Measurements from ENCODE around the gene NELL1. TPM values are rescaled to one million over a fixed set of nuclear protein-coding genes. Genes with fewer than 3 reads are reported as not detected.

Gene NELL1
- total RNA-seq, 1 donor from 2014 or later = 0.29 TPM

- no peak for DNase-seq
- no peaks in the 10 kb centered on the region for H3K9me3 Mint-ChIP-seq (ENCODE audit: unreplicated experiment)
- TF ChIP-seq, protein P1, sequence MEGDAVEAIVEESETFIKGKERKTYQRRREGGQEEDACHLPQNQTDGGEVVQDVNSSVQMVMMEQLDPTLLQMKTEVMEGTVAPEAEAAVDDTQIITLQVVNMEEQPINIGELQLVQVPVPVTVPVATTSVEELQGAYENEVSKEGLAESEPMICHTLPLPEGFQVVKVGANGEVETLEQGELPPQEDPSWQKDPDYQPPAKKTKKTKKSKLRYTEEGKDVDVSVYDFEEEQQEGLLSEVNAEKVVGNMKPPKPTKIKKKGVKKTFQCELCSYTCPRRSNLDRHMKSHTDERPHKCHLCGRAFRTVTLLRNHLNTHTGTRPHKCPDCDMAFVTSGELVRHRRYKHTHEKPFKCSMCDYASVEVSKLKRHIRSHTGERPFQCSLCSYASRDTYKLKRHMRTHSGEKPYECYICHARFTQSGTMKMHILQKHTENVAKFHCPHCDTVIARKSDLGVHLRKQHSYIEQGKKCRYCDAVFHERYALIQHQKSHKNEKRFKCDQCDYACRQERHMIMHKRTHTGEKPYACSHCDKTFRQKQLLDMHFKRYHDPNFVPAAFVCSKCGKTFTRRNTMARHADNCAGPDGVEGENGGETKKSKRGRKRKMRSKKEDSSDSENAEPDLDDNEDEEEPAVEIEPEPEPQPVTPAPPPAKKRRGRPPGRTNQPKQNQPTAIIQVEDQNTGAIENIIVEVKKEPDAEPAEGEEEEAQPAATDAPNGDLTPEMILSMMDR (IDR thresholded peaks at IDR 0.05; ENCODE audit: partially characterized antibody, unreplicated experiment) = no peak
- no peaks in the 10 kb centered on the region for H3K36me3 Mint-ChIP-seq (ENCODE audit: unreplicated experiment)
- H3K27ac Mint-ChIP-seq (ENCODE audit: unreplicated experiment) = no peak overlapping the region
- H3K4me3 Mint-ChIP-seq (ENCODE audit: unreplicated experiment) = no peak overlapping the region
- H3K27me3 Mint-ChIP-seq (ENCODE audit: unreplicated experiment) = no peaks in the 10 kb centered on the region
- H3K4me1 Mint-ChIP-seq (ENCODE audit: low read depth, unreplicated experiment) = no peaks in the 10 kb centered on the region
Measured at GRCh38 chr11:21398195-21398594, 728.8 kb downstream of the NELL1 start.

DNA sequence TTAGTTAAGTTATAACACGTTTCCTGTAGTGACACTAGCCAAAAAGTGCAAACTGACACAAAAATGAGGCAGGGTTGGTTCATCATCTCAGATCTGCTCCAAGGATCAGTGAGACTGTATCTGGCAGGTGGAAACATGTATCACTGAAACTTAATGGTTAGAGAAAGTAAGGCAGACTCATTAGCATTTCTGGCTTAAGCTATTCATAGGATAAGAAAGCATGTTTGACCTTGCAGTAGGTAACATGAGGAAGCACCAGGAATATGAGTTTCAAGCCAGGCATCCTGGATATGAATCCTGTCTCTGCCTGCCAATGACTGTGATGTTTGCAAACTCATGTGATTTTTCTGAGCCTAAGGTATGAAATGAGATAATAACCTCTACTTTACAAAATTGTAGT, 732.1 kb downstream of the NELL1 start:
- Mint-ChIP-seq H3K4me1 (ENCODE audit: low read depth, unreplicated experiment) (no peaks in the 10 kb centered on the region), H3K27ac (ENCODE audit: unreplicated experiment) (no peak overlapping the region)

GRCh38 chr11:21402274-21402673, 732.9 kb downstream of the NELL1 start:
- no peak overlapping the region for H3K4me3 Mint-ChIP-seq (ENCODE audit: unreplicated experiment)
- H3K9me3 Mint-ChIP-seq (ENCODE audit: unreplicated experiment) = no peaks in the 10 kb centered on the region
- no peaks in the 10 kb centered on the region for H3K36me3 Mint-ChIP-seq (ENCODE audit: unreplicated experiment)
- DNase-seq = no peak
- no peaks in the 10 kb centered on the region for H3K27me3 Mint-ChIP-seq (ENCODE audit: unreplicated experiment)
- H3K4me1 Mint-ChIP-seq (ENCODE audit: low read depth, unreplicated experiment) = no peaks in the 10 kb centered on the region
- no peak overlapping the region for H3K27ac Mint-ChIP-seq (ENCODE audit: unreplicated experiment)
- TF ChIP-seq, protein P1 (IDR thresholded peaks at IDR 0.05; ENCODE audit: partially characterized antibody, unreplicated experiment) = no peak

More for the DNA sequence above, 732.1 kb downstream of the NELL1 start:
- no peak for DNase-seq
- TF ChIP-seq, protein P1 (IDR thresholded peaks at IDR 0.05; ENCODE audit: partially characterized antibody, unreplicated experiment) = no peak
- Mint-ChIP-seq H3K4me3 (ENCODE audit: unreplicated experiment) (no peak overlapping the region), H3K36me3 (ENCODE audit: unreplicated experiment) (no peaks in the 10 kb centered on the region), H3K9me3 (ENCODE audit: unreplicated experiment) (no peaks in the 10 kb centered on the region), H3K27me3 (ENCODE audit: unreplicated experiment) (no peaks in the 10 kb centered on the region)

DNA sequence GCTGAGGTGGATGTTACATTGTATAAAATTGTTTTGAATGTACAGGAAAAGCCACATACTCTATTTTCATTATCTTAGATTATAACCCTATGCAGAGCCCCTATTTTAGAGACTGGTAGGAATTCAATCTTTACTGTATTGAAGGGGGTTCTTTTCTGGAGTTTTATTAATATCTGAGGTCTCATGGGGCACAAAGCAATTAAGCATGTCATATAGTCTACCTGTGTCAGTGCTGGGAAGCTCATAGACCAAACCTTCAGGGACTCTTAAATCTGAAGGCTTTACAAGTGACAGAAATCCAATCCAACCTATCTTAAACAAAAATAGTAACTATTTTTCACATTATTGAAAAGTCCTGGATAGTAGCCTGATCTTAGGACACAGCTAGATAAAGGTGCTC, 733.7 kb downstream of the NELL1 start:
- Mint-ChIP-seq H3K4me1 (ENCODE audit: low read depth, unreplicated experiment) (no peaks in the 10 kb centered on the region), H3K36me3 (ENCODE audit: unreplicated experiment) (no peaks in the 10 kb centered on the region), H3K9me3 (ENCODE audit: unreplicated experiment) (no peaks in the 10 kb centered on the region), H3K27me3 (ENCODE audit: unreplicated experiment) (no peaks in the 10 kb centered on the region), H3K27ac (ENCODE audit: unreplicated experiment) (no peak overlapping the region), H3K4me3 (ENCODE audit: unreplicated experiment) (no peak overlapping the region)
- DNase-seq = no peak
- TF ChIP-seq, protein P1 (IDR thresholded peaks at IDR 0.05; ENCODE audit: partially characterized antibody, unreplicated experiment) = no peak

DNA sequence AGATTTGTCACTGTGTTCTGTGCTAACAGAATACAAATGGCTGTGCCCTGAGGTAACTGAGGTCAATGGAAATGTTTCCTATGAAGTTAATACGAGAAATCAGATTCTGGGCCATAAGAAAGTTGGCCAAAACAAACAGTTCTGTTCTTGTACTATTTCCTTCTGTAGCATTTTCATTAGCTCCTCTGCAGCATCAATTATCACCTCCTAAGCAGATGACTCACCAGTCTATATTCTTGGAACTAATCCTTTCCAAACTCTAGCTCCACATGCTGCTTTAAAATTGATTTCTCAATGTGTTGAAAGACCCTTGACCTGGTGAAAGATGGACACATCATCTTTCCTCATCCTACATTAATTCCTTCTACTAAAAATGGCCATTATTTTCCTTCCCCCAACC, 736.0 kb downstream of the NELL1 start:
- Mint-ChIP-seq H3K27ac (ENCODE audit: unreplicated experiment) (no peak overlapping the region), H3K4me1 (ENCODE audit: low read depth, unreplicated experiment) (no peaks in the 10 kb centered on the region), H3K4me3 (ENCODE audit: unreplicated experiment) (no peak overlapping the region), H3K9me3 (ENCODE audit: unreplicated experiment) (no peaks in the 10 kb centered on the region), H3K27me3 (ENCODE audit: unreplicated experiment) (no peaks in the 10 kb centered on the region), H3K36me3 (ENCODE audit: unreplicated experiment) (no peaks in the 10 kb centered on the region)
- DNase-seq = no peak
- TF ChIP-seq, protein P1 (IDR thresholded peaks at IDR 0.05; ENCODE audit: partially characterized antibody, unreplicated experiment) = no peak
